Choroid plexus epithelial cell (primary cell): ENCODE data around the gene PMM1.

Experiments used
- DNase-seq: peaks from one replicate; pipeline ENCODE4 v3.0.0-alpha.2; 2010; ENCODE audit warnings: low read depth
- H3K4me3 ChIP-seq: 2 replicates; pipeline ENCODE4 v1.5.1; 2011; ENCODE audit warnings: low read depth, mild to moderate bottlenecking, control low read depth, low read length, moderate library complexity
- TF ChIP-seq, protein P1 (sequence below): conservative IDR thresholded peaks from 2 replicates; pipeline ENCODE4 v1.5.1; 2011; ENCODE audit warnings: low read depth, mild to moderate bottlenecking, control low read depth, inconsistent platforms, low read length, moderate library complexity

Gene PMM1

DNA sequence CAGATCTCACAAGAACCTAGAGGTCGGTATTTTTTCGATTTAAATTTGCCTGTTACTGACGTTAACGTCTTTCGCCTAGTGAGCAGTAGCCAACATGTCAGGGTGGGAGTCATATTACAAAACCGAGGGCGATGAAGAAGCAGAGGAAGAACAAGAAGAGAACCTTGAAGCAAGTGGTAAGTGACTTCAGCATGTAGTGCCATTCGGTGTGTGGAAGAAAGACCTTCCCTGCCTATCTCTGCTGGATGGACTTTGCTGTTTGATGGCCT is 32.2 kb upstream of the PMM1 start:
- H3K4me3 ChIP-seq: peak overlapping the region; percentile 81
- TF ChIP-seq, protein P1, sequence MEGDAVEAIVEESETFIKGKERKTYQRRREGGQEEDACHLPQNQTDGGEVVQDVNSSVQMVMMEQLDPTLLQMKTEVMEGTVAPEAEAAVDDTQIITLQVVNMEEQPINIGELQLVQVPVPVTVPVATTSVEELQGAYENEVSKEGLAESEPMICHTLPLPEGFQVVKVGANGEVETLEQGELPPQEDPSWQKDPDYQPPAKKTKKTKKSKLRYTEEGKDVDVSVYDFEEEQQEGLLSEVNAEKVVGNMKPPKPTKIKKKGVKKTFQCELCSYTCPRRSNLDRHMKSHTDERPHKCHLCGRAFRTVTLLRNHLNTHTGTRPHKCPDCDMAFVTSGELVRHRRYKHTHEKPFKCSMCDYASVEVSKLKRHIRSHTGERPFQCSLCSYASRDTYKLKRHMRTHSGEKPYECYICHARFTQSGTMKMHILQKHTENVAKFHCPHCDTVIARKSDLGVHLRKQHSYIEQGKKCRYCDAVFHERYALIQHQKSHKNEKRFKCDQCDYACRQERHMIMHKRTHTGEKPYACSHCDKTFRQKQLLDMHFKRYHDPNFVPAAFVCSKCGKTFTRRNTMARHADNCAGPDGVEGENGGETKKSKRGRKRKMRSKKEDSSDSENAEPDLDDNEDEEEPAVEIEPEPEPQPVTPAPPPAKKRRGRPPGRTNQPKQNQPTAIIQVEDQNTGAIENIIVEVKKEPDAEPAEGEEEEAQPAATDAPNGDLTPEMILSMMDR: no peak
- DNase-seq: no peak

DNA sequence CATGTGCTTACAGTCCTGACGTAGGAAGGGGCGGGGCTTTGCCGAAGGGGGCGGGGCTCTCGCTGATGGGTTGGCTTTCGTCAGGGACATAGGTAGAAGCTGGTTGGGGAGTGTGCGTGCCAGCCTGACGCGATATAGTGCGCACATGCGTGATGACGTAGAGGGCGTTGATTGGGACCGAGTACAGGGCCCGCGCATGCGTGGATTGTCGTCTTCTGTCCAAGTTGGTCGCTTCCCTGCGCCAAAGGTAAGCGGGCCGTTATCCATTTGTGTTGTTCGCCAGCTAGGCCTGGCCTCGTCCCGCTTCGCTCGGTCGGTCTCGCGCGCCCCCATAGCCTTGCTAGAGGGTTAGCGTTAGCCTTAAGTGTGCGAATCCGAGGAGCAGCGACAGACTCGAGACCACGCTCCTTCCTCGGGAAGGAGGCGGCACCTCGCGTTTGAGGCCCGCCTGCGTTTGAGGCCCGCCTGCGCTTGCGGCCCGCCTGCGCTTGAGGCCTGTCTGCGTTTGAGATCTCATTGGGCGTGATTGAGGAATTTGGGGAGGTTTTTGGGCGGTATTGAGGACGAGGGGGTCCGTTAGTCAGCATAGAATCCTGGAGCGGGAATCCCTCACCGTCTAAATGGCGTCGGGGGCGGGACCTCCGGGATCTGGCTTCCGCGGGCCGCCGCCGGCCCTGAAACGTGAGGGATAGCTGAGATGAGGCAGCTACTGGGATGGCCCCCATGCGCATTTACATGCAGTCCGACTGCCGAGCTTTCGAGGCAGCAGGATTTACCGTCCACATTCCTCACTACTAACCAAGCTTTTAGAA is 31.7 kb upstream of the PMM1 start, which contains the start of gene XRCC6:
Gene XRCC6 (plus strand): TSS at position 197 of the 812 bp plus-strand sequence. CDS start 710 bp downstream, outside the sequence.
- TF ChIP-seq, protein P1: no peak
- H3K4me3 ChIP-seq: peak within 1 kb of the TSS; percentile 81
- DNase-seq: peak; percentile 100

DNA sequence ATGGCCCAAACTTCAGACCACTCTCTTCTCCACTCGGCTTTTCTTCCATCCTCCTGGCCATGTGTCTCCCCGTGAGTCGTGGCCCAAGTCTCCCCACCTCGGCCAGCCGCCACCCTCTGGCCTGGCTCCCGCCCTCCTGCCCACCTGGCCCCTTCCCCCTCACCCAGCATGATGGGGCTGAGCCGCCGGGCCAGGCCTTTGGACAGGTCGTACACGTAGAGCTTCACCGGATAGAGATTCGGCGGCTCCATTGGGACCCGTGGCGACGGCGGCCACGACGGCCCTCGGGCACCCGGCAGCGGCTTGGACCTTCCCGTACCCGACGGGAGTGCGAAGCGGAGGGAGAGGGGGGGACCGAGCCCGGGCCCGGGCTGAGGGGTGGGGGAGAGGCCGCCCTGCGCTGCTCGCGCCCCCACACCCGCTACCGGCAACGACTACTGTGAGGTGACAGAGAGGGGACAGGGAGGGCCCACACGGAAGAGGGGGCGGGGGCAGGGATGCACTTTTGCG is 31.0 kb upstream of the PMM1 start, which contains the start of gene DESI1:
Gene DESI1 (minus strand): TSS at position 455 of the 510 bp plus-strand sequence. CDS start 204 bp downstream, at position 251.
- peak within 1 kb of the TSS; percentile 81 for H3K4me3 ChIP-seq
- TF ChIP-seq, protein P1: no peak
- DNase-seq: no peak

DNA sequence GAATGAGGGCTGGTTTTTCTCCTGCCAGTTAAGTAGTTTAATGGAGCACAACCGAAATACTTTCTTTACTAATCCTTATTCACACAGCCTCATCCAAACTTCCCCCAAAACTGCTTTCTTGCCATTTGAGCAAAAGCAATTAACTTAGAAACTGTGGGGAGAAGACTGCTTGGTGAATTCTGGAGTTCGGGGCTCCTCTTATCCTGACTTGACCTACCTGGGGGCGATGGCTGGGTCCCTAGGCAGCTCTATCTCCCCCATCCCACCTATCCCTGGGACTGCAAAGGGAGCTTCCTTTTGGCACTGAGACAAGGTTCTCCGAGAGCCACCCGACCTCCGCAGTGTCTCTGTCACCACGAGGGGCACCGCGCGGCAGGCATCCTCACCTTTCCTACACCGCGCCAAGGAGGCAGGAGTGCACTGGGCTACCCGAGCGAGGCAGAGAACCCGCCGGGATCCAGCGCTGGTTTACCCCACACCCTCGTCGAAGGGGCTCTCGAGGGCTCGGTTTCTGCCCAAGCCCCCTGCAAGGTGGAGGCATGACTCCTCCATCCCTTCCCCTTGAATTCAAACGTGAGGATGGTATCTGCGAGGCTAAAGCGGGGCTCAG is 30.4 kb upstream of the PMM1 start:
- no peak for DNase-seq
- TF ChIP-seq, protein P1: peak; percentile 10
- peak overlapping the region; percentile 81 for H3K4me3 ChIP-seq

DNA sequence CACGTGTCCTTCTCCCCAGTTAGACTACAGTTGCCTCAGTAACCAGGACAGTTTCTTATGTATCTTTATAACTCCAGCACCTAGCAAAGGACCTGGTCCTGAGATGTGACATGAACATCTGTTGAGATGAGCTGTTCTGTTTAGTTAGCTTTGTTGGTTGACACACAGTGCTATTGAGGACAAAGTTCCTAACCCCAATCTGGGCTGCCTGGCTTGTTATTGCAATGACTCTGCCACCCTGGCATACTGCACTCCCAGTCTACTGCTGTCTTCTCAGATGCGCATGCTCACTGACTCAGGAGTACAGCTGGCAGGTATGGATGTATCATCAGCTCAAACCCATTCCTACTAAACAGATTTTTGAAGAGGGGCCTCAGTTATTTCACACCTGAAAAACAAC is 23.8 kb upstream of the PMM1 start:
- DNase-seq: no peak
- TF ChIP-seq, protein P1: no peak
- H3K4me3 ChIP-seq: no peak overlapping the region

DNA sequence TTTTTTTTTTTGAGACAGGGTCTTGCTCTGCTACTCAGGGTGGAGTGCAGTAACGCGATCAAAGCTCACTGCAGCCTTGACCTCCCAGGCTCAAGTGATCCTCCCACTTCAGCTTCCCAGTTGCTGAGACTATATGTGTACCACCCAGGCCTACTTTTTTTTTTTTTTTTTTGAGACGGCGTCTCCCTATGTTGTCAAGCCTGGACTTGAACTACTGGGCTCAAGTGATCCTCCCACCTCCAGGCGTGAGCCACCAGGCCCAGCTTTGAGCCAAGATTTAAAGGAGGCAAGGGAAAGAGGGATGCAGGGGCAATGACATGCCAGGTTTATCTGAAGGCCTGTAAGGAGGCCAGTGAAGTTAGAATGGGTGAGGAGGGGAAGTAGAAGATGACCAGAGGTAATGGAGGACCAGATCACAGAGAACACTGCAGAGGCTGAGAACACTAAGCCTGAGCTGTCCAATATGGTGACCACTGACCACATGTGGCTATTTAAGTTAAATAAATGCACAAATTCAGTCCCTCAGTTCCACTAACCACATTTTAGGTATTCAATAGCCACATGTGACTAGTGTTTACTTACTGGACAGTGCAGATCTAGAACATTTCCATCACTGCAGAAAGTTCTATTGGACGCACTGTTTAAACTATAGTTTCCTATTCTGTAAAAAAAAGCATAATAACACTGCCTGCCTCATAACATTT is 23.1 kb upstream of the PMM1 start:
- TF ChIP-seq, protein P1: no peak
- DNase-seq: no peak
- H3K4me3 ChIP-seq: no peak overlapping the region
